ENCODE measurements around the gene FNDC3A.

DNA sequence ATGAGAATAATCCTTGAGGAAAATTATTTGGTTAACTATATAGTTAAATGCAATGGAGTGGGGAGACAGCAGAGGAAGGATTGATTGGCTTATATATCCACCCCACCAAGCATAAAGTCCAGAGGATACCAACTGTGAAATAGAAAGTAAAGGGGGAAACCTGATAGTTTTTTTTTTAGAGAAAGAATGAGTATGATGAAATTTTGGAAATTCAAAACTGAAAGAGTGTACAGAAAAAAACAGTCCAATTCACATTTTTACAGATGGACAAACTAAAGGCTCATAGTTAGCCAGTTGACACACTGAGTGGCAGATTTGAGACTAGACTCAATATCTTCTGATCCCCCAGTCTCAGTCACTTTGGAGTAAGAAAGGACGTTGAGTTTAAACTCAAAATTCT, 51.1 kb downstream of the FNDC3A start:
- TF ChIP-seq YY1 (IDR thresholded peaks at IDR 0.05; ENCODE audit: insufficient read depth, insufficient read length) (no peak), SUZ12 (IDR thresholded peaks at IDR 0.05; ENCODE audit: extremely low read depth, insufficient read depth, insufficient read length) (no peak)

Measured in NT2/D1 (cell line).